ENCODE measurements around the gene MTR. TPM values are rescaled to one million over a fixed set of nuclear protein-coding genes. Genes with fewer than 3 reads are reported as not detected.
A peak's percentile ranks its signal among the peaks of the same experiment; 100 is the strongest.

Gene MTR
- total and polyA plus RNA-seq, 9 of the 15 experiments (the other 6 are each of a cell fraction or from before 2014, with no cell fraction given) = 3.4 to 44.3 (median 20.3) TPM

- TF ChIP-seq ZNF280A (IDR thresholded peaks at IDR 0.05; ENCODE audit: low read depth, partially characterized antibody) = no peak
- TF ChIP-seq, protein P1, sequence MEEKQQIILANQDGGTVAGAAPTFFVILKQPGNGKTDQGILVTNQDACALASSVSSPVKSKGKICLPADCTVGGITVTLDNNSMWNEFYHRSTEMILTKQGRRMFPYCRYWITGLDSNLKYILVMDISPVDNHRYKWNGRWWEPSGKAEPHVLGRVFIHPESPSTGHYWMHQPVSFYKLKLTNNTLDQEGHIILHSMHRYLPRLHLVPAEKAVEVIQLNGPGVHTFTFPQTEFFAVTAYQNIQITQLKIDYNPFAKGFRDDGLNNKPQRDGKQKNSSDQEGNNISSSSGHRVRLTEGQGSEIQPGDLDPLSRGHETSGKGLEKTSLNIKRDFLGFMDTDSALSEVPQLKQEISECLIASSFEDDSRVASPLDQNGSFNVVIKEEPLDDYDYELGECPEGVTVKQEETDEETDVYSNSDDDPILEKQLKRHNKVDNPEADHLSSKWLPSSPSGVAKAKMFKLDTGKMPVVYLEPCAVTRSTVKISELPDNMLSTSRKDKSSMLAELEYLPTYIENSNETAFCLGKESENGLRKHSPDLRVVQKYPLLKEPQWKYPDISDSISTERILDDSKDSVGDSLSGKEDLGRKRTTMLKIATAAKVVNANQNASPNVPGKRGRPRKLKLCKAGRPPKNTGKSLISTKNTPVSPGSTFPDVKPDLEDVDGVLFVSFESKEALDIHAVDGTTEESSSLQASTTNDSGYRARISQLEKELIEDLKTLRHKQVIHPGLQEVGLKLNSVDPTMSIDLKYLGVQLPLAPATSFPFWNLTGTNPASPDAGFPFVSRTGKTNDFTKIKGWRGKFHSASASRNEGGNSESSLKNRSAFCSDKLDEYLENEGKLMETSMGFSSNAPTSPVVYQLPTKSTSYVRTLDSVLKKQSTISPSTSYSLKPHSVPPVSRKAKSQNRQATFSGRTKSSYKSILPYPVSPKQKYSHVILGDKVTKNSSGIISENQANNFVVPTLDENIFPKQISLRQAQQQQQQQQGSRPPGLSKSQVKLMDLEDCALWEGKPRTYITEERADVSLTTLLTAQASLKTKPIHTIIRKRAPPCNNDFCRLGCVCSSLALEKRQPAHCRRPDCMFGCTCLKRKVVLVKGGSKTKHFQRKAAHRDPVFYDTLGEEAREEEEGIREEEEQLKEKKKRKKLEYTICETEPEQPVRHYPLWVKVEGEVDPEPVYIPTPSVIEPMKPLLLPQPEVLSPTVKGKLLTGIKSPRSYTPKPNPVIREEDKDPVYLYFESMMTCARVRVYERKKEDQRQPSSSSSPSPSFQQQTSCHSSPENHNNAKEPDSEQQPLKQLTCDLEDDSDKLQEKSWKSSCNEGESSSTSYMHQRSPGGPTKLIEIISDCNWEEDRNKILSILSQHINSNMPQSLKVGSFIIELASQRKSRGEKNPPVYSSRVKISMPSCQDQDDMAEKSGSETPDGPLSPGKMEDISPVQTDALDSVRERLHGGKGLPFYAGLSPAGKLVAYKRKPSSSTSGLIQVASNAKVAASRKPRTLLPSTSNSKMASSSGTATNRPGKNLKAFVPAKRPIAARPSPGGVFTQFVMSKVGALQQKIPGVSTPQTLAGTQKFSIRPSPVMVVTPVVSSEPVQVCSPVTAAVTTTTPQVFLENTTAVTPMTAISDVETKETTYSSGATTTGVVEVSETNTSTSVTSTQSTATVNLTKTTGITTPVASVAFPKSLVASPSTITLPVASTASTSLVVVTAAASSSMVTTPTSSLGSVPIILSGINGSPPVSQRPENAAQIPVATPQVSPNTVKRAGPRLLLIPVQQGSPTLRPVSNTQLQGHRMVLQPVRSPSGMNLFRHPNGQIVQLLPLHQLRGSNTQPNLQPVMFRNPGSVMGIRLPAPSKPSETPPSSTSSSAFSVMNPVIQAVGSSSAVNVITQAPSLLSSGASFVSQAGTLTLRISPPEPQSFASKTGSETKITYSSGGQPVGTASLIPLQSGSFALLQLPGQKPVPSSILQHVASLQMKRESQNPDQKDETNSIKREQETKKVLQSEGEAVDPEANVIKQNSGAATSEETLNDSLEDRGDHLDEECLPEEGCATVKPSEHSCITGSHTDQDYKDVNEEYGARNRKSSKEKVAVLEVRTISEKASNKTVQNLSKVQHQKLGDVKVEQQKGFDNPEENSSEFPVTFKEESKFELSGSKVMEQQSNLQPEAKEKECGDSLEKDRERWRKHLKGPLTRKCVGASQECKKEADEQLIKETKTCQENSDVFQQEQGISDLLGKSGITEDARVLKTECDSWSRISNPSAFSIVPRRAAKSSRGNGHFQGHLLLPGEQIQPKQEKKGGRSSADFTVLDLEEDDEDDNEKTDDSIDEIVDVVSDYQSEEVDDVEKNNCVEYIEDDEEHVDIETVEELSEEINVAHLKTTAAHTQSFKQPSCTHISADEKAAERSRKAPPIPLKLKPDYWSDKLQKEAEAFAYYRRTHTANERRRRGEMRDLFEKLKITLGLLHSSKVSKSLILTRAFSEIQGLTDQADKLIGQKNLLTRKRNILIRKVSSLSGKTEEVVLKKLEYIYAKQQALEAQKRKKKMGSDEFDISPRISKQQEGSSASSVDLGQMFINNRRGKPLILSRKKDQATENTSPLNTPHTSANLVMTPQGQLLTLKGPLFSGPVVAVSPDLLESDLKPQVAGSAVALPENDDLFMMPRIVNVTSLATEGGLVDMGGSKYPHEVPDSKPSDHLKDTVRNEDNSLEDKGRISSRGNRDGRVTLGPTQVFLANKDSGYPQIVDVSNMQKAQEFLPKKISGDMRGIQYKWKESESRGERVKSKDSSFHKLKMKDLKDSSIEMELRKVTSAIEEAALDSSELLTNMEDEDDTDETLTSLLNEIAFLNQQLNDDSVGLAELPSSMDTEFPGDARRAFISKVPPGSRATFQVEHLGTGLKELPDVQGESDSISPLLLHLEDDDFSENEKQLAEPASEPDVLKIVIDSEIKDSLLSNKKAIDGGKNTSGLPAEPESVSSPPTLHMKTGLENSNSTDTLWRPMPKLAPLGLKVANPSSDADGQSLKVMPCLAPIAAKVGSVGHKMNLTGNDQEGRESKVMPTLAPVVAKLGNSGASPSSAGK (IDR thresholded peaks at IDR 0.05) = no peak
- no peak for TF ChIP-seq ZNF511 (CRISPR knock-in tag; IDR thresholded peaks at IDR 0.05)
- 0 out of 2 replicates have a peak, but pooled peaks have one; percentile 43 for TF ChIP-seq NBN (IDR thresholded peaks at IDR 0.05; ENCODE audit: low read depth)
- TF ChIP-seq, protein P2, sequence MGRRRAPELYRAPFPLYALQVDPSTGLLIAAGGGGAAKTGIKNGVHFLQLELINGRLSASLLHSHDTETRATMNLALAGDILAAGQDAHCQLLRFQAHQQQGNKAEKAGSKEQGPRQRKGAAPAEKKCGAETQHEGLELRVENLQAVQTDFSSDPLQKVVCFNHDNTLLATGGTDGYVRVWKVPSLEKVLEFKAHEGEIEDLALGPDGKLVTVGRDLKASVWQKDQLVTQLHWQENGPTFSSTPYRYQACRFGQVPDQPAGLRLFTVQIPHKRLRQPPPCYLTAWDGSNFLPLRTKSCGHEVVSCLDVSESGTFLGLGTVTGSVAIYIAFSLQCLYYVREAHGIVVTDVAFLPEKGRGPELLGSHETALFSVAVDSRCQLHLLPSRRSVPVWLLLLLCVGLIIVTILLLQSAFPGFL (CRISPR knock-in tag; IDR thresholded peaks at IDR 0.05) = no peak
- no peak for TF ChIP-seq STAG1 (CRISPR knock-in tag; IDR thresholded peaks at IDR 0.05; ENCODE audit: borderline replicate concordance)
These were observed 119.3 kb downstream of the MTR start (continued) for GRCh38 chr1:236914375-236914774.

Data from K562 (cell line).